HuH-7 (cell line): ENCODE results near the gene PTPRN.

Source experiments
- DNase-seq: peaks from one replicate; pipeline ENCODE4 v3.0.0; 2011; ENCODE audit warnings: low spot score

PTPRN gene

DNA sequence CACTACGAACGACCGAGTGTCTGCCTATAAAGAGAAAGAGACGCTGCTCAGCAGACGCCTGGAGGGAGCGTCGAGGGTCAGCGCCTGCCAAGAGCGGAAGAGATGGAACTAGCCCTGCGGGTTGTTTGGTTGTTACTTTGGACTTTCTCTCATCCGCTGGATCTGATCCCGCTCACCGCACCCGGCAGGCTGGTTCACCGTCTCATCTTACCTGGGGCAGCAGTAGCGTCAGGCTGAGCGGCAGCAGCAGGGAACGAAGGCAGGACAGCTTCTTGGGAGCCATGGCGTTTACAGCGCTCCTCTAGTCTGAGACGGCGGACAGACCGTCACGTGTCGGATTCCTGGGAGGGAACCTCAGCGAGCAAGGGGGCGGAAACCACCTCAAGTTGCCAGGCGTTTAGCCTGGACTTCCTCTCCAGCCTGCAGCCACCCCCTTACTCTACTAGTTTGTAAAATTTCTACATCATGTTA is 65.9 kb downstream of the PTPRN start:
- DNase-seq, result no peak
